ENCODE results near the gene ATP6V1D. TPM values are rescaled to one million over a fixed set of nuclear protein-coding genes. Genes with fewer than 3 reads are reported as not detected.
"Not testable (repeated sequence)": the region's sequence is repeated elsewhere in the genome, so short reads cannot be mapped to it uniquely, and the experiment has no call there.

ATP6V1D gene
- total and polyA plus RNA-seq, 4 donors, result 37.6 to 65.4 (median 49.0) TPM

DNA sequence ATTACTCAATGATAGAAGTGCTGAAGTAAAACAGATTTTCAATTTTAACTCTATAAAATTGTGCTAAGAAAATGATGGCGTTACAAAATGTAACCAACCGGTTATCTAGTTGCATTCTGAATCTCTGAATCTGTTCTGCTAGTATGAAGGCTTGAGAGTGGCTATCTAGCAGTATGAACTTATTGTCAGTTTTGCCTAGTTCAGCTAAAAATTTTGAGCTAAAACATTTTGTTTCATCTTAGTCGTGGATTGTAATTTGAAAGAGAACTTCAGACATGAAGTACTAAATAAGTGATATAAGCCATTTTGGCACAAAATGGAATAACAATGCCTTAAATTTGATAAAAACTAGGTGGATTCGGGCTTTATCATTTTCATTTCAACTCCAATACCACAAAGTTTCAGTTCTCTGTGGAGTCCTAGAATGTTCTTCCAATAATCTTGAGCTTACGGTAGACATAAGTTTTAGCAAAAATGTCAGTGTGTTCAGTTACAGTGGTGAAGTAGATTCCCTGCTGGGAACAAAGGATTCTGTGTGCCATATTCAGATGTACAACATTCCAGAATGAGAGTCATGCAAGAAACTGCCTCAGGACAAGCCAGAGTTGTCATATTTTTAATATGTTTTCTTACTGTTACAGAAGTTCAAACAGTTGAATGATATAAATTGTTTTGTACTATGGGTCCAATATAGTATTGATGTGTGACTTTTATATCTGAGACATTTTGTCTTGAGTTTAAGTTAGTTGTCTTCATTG, 28.1 kb downstream of the ATP6V1D start:
- DNase-seq (no peak), ATAC-seq (ENCODE audit: low FRiP score) (no peak)
- no peaks in the 10 kb centered on the region for H3K9me3 ChIP-seq (ENCODE audit: control insufficient read depth, low read length)
- WGBS, 2 donors, result 86 to 89% methylated on average over 5 of the region's 5 CpGs
- no peaks in the 10 kb centered on the region for H3K4me1 ChIP-seq (ENCODE audit: control insufficient read depth in 1 of 2, insufficient read depth in 2 of 2, low read length in 2 of 2)
- intact Hi-C loops (cut with DNase I), result no loop called here
- H3K36me3 ChIP-seq (ENCODE audit: control insufficient read depth in 1 of 2, insufficient read depth in 2 of 2, low read length in 1 of 2), result peaks cover 7 to 9% of the 10 kb centered on the region in 2 donors
- no peak overlapping the region for H3K4me3 ChIP-seq (ENCODE audit: low read length in 2 of 2)
- H3K27ac ChIP-seq (ENCODE audit: low read depth in 1 of 2, low read length in 2 of 2), result no peak overlapping the region
- no peaks in the 10 kb centered on the region for H3K27me3 ChIP-seq (ENCODE audit: control insufficient read depth in 1 of 2, insufficient read depth in 2 of 2, low read length in 1 of 2)

DNA sequence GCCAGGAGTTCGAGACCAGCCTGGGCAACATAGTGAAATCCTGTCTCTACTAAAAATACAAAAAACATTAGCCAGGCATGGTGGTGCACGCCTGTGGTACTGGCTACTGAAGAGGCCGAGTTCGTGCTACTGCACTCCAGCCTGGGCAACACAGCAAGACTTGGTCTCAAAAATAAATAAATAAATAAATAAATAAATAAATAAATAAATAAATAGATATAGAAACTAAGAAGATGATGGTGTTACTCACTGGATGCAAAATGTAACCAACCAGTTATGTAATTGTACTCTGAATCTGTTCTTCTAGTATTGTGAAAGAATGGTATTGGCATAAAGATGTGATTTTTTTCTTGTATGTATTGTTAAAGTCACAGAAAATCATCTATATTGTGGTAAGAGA, 29.9 kb downstream of the ATP6V1D start:
- intact Hi-C loops (cut with DNase I); ATAC-seq (ENCODE audit: low FRiP score); H3K27me3 ChIP-seq (ENCODE audit: control insufficient read depth in 1 of 2, insufficient read depth in 2 of 2, low read length in 1 of 2); H3K27ac ChIP-seq (ENCODE audit: low read depth in 1 of 2, low read length in 2 of 2); DNase-seq; H3K4me3 ChIP-seq (ENCODE audit: low read length in 2 of 2); H3K9me3 ChIP-seq (ENCODE audit: control insufficient read depth, low read length); H3K36me3 ChIP-seq (ENCODE audit: control insufficient read depth in 1 of 2, insufficient read depth in 2 of 2, low read length in 1 of 2); H3K4me1 ChIP-seq (ENCODE audit: control insufficient read depth in 1 of 2, insufficient read depth in 2 of 2, low read length in 2 of 2): not testable (repeated sequence)
- WGBS, 2 donors, result 98 to 99% methylated on average over 4 of the region's 4 CpGs

DNA sequence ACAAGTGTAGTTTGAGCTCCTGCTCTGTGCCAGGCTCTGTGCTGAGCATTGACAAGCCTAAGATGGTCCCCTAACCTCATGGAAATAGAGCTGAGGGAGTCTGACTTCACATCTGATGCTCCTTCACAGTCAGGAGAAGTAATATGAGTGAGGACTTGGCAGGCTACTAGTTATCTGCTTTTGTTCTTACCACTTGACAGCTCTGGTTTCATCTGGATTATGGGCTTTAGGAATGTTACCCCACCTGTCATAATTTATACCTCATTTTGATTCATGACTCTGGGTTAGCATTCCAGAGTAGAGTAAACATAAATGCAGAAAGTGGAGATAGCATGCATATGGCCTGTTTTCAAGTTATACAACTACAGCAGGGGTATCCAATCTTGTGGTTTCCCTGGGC, 40.5 kb downstream of the ATP6V1D start:
- ATAC-seq (ENCODE audit: low FRiP score) (no peak), DNase-seq (no peak)
- H3K4me3 ChIP-seq (ENCODE audit: low read length in 2 of 2), result no peak overlapping the region
- intact Hi-C loops (cut with DNase I), result no loop called here
- no peaks in the 10 kb centered on the region for H3K4me1 ChIP-seq (ENCODE audit: control insufficient read depth in 1 of 2, insufficient read depth in 2 of 2, low read length in 2 of 2)
- H3K27me3 ChIP-seq (ENCODE audit: control insufficient read depth in 1 of 2, insufficient read depth in 2 of 2, low read length in 1 of 2), result no peaks in the 10 kb centered on the region
- peaks cover 2 to 4% of the 10 kb centered on the region in 2 donors for H3K36me3 ChIP-seq (ENCODE audit: control insufficient read depth in 1 of 2, insufficient read depth in 2 of 2, low read length in 1 of 2)
- H3K9me3 ChIP-seq (ENCODE audit: control insufficient read depth, low read length), result no peaks in the 10 kb centered on the region
- no peak overlapping the region for H3K27ac ChIP-seq (ENCODE audit: low read depth in 1 of 2, low read length in 2 of 2)

DNA sequence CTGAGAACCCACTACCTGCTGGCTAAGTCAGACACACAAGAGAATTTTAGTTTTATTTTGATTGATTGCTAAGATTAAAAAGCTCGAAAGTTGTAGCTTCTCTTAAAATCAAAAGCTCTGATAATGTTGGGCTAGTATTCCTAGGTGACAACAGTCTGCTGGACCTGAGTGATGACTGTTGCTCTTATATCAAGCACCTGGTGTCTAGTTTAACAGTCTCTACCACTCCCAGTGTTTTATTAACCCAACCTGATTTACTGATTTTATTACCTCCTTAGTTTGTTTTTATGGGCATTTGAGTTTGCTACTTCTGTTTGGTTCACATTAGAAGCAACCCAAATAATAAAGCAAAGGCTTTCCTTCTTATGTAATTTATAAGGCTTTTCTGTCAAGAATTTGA, 41.8 kb downstream of the ATP6V1D start:
- Histone ChIP-seq H3K36me3 (ENCODE audit: control insufficient read depth in 1 of 2, insufficient read depth in 2 of 2, low read length in 1 of 2) (peaks cover 2% of the 10 kb centered on the region in 2 donors), H3K27me3 (ENCODE audit: control insufficient read depth in 1 of 2, insufficient read depth in 2 of 2, low read length in 1 of 2) (no peaks in the 10 kb centered on the region), H3K4me1 (ENCODE audit: control insufficient read depth in 1 of 2, insufficient read depth in 2 of 2, low read length in 2 of 2) (no peaks in the 10 kb centered on the region), H3K9me3 (ENCODE audit: control insufficient read depth, low read length) (no peaks in the 10 kb centered on the region), H3K4me3 (ENCODE audit: low read length in 2 of 2) (no peak overlapping the region), H3K27ac (ENCODE audit: low read depth in 1 of 2, low read length in 2 of 2) (no peak overlapping the region)
- DNase-seq (no peak), ATAC-seq (ENCODE audit: low FRiP score) (no peak)
- intact Hi-C loops (cut with DNase I), result no loop called here
- WGBS, 2 donors, result 54 to 71% methylated on average over 1 of the region's 1 CpG

DNA sequence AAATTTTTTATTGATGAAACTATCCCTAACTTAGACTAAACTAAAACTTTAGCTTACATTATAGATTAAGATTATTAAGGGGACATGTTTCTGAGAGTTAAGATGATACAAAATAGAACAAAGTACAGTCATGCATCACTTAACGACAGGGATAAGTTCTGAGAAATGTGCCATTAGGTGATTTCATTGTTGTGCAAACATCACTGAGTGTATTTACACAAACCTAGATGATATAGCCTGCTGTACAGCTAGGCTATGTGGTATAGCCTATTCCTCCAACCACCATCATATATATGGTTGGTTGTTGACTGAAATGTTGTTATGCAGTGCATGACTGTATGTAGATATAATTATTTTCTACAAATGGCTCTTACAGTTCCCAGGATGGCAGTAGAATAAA, 46.5 kb downstream of the ATP6V1D start:
- no peak for ATAC-seq (ENCODE audit: low FRiP score)
- 80 to 95% methylated on average over 1 of the region's 1 CpG for WGBS, 2 donors
- no peak overlapping the region for H3K4me3 ChIP-seq (ENCODE audit: low read length in 2 of 2)

DNA sequence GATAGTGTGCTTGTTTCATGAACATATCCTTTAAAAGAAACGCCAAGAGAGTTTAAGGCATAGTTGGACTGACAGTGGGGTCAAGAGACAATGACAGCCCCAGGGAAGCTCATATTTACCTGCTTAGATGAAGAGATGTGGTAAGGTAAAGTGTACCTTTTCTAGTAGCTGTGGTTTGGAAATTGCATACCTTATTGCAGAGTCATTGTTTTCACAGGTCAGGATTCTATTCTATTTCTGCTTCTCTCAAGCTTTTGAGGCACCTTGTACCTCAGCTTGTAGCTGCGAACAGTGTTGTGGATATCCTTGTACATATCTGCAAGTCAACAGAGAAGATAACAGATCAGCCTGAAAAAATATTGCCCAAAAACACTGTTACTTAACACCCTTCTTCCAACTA, 47.7 kb downstream of the ATP6V1D start:
- H3K27me3 ChIP-seq (ENCODE audit: control insufficient read depth in 1 of 2, insufficient read depth in 2 of 2, low read length in 1 of 2), result no peaks in the 10 kb centered on the region
- no peaks in the 10 kb centered on the region for H3K9me3 ChIP-seq (ENCODE audit: control insufficient read depth, low read length)
- no peak for DNase-seq
- intact Hi-C loops (cut with DNase I), result no loop called here
- no peak for ATAC-seq (ENCODE audit: low FRiP score)
- no peak overlapping the region for H3K27ac ChIP-seq (ENCODE audit: low read depth in 1 of 2, low read length in 2 of 2)
- WGBS, 2 donors, result 95 to 97% methylated on average over 2 of the region's 2 CpGs
- no peaks in the 10 kb centered on the region for H3K4me1 ChIP-seq (ENCODE audit: control insufficient read depth in 1 of 2, insufficient read depth in 2 of 2, low read length in 2 of 2)
- no peaks in the 10 kb centered on the region for H3K36me3 ChIP-seq (ENCODE audit: control insufficient read depth in 1 of 2, insufficient read depth in 2 of 2, low read length in 1 of 2)
- H3K4me3 ChIP-seq (ENCODE audit: low read length in 2 of 2), result no peak overlapping the region

More for the DNA sequence above, 46.5 kb downstream of the ATP6V1D start:
- no peak overlapping the region for H3K27ac ChIP-seq (ENCODE audit: low read depth in 1 of 2, low read length in 2 of 2)
- DNase-seq, result no peak
- H3K36me3 ChIP-seq (ENCODE audit: control insufficient read depth in 1 of 2, insufficient read depth in 2 of 2, low read length in 1 of 2), result no peaks in the 10 kb centered on the region
- H3K27me3 ChIP-seq (ENCODE audit: control insufficient read depth in 1 of 2, insufficient read depth in 2 of 2, low read length in 1 of 2), result no peaks in the 10 kb centered on the region
- intact Hi-C loops (cut with DNase I), result no loop called here
- no peaks in the 10 kb centered on the region for H3K4me1 ChIP-seq (ENCODE audit: control insufficient read depth in 1 of 2, insufficient read depth in 2 of 2, low read length in 2 of 2)
- no peaks in the 10 kb centered on the region for H3K9me3 ChIP-seq (ENCODE audit: control insufficient read depth, low read length)

Other genes starting within 250 kb of the ATP6V1D start
- gene GARIN2, start 170.4 kb downstream of the ATP6V1D start, total RNA-seq, result under 1 TPM in 1 of 2 donors, not detected in 1; 0.45 TPM
- gene GARIN2, start 170.4 kb downstream of the ATP6V1D start, polyA plus RNA-seq, result under 1 TPM in 1 of 2 donors, not detected in 1; 0.13 TPM
- gene PALS1, start 118.4 kb downstream of the ATP6V1D start, total RNA-seq, result 10 to 100 TPM; 24.9 to 26.8 TPM
- gene PALS1, start 118.4 kb downstream of the ATP6V1D start, polyA plus RNA-seq, result 10 to 100 TPM in 1 of 2 donors, 1 to 10 TPM in 1; 7.4 to 10.4 TPM
- gene EIF2S1, start 524 bp upstream of the ATP6V1D start, total RNA-seq, result 10 to 100 TPM; 56.8 to 61.4 TPM
- 10 to 100 TPM; 53.8 to 81.0 TPM for gene EIF2S1, start 524 bp upstream of the ATP6V1D start, polyA plus RNA-seq
- gene PLEK2, start 52.4 kb upstream of the ATP6V1D start, total RNA-seq, result 1 to 10 TPM; 1.3 to 1.9 TPM
- 1 to 10 TPM in 1 of 2 donors, under 1 TPM in 1; 0.87 to 5.3 TPM for gene PLEK2, start 52.4 kb upstream of the ATP6V1D start, polyA plus RNA-seq
- 1 to 10 TPM; 2.2 to 4.8 TPM for gene TMEM229B, start 128.9 kb upstream of the ATP6V1D start, total RNA-seq
- gene TMEM229B, start 128.9 kb upstream of the ATP6V1D start, polyA plus RNA-seq, result 1 to 10 TPM in 1 of 2 donors, under 1 TPM in 1; 0.28 to 2.4 TPM
- 1 to 10 TPM; 1.6 to 3.9 TPM for gene PLEKHH1, start 173.5 kb upstream of the ATP6V1D start, total RNA-seq
- 10 to 100 TPM in 1 of 2 donors, under 1 TPM in 1; 0.59 to 14.0 TPM for gene PLEKHH1, start 173.5 kb upstream of the ATP6V1D start, polyA plus RNA-seq
- gene PIGH, start 240.5 kb upstream of the ATP6V1D start, total RNA-seq, result 10 to 100 TPM; 17.9 to 18.0 TPM
- gene PIGH, start 240.5 kb upstream of the ATP6V1D start, polyA plus RNA-seq, result 10 to 100 TPM; 16.3 to 35.7 TPM